ENCODE results near the gene SCARB1. TPM values are rescaled to one million over a fixed set of nuclear protein-coding genes. Genes with fewer than 3 reads are reported as not detected.

SCARB1 gene
- total and polyA plus RNA-seq, 2 experiments from 2014 or later, result 31.0 to 62.5 TPM

DNA sequence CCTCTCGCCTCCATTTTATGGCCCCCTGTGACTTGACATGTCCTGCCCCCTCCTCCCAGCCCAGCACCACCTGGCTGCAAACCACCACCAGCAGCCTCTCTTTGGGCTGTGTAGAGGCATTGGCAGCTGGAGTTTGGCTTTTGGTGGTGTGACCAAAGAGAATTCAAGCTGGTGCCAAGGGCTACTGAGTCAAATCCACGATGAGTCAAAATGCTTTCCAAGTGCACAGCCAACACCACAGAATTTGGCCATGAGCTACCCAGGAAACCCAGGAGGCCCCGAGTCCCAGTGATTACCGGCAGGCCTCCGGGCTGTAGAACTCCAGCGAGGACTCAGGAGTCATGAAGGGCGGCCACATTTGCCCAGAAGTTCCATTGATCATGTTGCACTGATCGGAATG lies 53.8 kb downstream of the SCARB1 start:
- H3K79me2 ChIP-seq (replicated peaks; ENCODE audit: insufficient read depth), result no peaks in the 10 kb centered on the region
- H3K4me1 ChIP-seq (ENCODE audit: insufficient read depth), result no peaks in the 10 kb centered on the region
- Mint-ChIP-seq H3K9me3 (no peaks in the 10 kb centered on the region; the same call in 2 of the 3 replicates), H3K4me3 (no peak overlapping the region), H3K36me3 (ENCODE audit: low read depth) (peaks cover 47% of the 10 kb centered on the region), H3K27me3 (ENCODE audit: insufficient read depth, low read depth, poor library complexity) (peaks cover 5% of the 10 kb centered on the region), H3K4me1 (peaks cover 7% of the 10 kb centered on the region), H3K27ac (no peak overlapping the region)
- DNase-seq (ENCODE audit: low spot score), result no peak
- ATAC-seq, result no peak
- no peak overlapping the region for H3K27ac ChIP-seq (ENCODE audit: low read depth)
- H3K4me3 ChIP-seq, result no peak overlapping the region
- H3K36me3 ChIP-seq (ENCODE audit: insufficient read depth), result 0 out of 2 replicates have a peak, but pooled peaks cover 3% of the 10 kb centered on the region
- no peaks in the 10 kb centered on the region for H4K20me1 ChIP-seq (replicated peaks; ENCODE audit: insufficient read depth)
- H3K9me2 ChIP-seq (ENCODE audit: insufficient read depth), result no peaks in the 10 kb centered on the region
- H3F3A ChIP-seq (replicated peaks; ENCODE audit: low read depth), result 0 out of 2 replicates have a peak, but pooled peaks cover 4% of the 10 kb centered on the region
- no peak overlapping the region for H3K4me2 ChIP-seq
- H3K27me3 ChIP-seq (ENCODE audit: insufficient read depth), result no peaks in the 10 kb centered on the region
- no peak overlapping the region for H2AFZ ChIP-seq
- TF ChIP-seq JUNB (IDR thresholded peaks at IDR 0.05; ENCODE audit: unreplicated experiment) (no peak), CREB1 (CRISPR knock-in tag; IDR thresholded peaks at IDR 0.05; ENCODE audit: low read depth) (no peak), ZNF462 (CRISPR knock-in tag; IDR thresholded peaks at IDR 0.05) (no peak), ETS1 (IDR thresholded peaks at IDR 0.05) (no peak), STAT1 (IDR thresholded peaks at IDR 0.05; ENCODE audit: unreplicated experiment) (no peak), EZH2phosphoT487 (IDR thresholded peaks at IDR 0.05; ENCODE audit: unreplicated experiment) (no peak)

Data from GM23338 (cell line).